Measurements from ENCODE around the gene UPK1B.

- TF ChIP-seq CTCF (conservative IDR thresholded peaks at IDR 0.05; ENCODE audit: low read length) (no peak), EZH2phosphoT487 (IDR thresholded peaks at IDR 0.05; ENCODE audit: borderline replicate concordance, low read depth, low read length) (no peak)
These were observed 3.4 kb downstream of the UPK1B start for GRCh38 chr3:119176778-119177177.

Data from OCI-LY7 (cell line).